GM21526 (cell line): Measurements from ENCODE around the gene PGS1.

Experiments
- ATAC-seq: cut with Tn5 transposase; IDR thresholded peaks from one replicate; pipeline ENCODE4 v1.9.1; 2021; ENCODE audit warnings: moderate library complexity; ENCODE audit not compliant: unreplicated experiment, low FRiP score

PGS1 gene

DNA sequence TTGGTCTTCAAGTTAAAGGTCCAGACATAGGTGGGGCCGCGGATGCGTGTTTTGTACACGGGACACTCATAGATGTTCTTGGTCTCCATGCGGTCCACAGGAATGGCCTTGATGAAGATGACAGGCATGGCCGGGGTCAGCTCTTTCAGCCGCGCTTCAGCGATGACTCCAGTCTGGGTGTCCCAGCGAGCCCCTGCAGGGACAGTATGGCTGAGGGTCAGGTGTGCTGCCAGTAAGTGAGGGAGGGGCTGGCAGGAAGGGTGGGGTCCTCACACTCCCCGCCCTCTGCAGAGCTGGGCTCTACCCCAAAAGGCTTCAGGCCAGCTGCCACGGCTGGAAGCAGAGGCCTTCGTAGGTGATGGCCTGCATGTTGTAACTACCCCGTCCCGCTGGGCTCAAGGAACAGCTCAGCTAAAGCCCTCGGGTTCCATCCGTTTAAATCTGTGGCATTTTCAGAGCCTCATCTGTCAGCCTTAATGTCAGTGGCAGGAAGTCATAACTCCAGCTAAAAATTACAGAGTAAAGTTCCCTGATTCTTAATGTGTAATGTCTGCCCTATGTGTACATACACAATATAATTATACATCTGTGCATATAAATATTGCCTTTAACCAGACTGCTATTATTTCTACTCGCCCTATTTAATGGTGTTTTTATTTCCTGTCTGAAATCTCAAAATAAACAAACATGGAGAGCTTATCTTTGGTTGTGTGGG lies 45.7 kb downstream of the PGS1 start:
- no peak for ATAC-seq

DNA sequence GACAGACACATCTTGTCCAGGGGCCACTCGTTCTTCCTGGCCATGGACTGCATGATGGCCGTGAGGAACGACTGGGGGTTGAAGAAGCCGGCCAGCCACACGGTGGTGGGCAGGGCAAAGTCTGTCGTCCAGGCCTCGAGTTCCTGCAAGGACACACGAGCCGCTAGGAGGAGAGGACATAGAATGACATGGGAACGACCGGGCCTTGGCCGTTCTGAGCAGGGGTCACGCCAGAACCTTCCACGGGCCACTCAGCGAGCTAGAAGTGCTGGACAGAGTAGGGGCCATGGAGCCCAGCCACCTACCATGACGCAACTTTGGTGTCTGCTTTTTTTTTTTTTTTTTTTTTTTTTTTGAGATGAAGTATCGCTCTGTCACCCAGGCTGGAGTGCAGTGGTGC lies 47.0 kb downstream of the PGS1 start:
- ATAC-seq: no peak

DNA sequence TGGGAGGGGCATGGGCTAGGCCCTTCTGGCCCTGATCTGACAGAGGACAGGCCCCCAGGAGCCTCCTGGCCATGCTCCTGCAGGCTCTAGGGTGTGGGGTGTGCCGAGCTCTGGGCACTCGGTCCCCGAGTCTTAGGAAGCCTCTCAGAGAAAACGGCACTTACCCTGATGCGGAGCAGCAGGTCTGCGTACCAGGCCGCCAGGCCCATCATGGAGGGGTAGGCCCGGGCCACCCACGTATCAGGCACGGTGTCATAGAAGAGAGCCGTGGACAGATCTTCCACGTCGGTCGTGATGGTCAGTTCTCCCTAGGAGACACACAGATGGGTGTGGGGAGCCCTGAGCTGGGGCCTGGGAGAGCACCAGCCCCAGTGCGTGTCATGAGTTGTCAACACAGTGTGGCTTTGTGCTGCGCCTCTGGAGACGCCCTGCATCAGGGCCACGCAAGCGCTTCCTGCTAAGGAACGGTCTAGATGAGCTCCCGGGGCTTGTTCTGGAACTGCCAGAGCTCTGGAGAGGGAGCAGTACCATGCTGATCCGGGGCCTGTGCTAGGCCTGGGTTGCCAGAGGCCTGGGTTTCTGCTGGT lies 47.9 kb downstream of the PGS1 start:
- no peak for ATAC-seq

DNA sequence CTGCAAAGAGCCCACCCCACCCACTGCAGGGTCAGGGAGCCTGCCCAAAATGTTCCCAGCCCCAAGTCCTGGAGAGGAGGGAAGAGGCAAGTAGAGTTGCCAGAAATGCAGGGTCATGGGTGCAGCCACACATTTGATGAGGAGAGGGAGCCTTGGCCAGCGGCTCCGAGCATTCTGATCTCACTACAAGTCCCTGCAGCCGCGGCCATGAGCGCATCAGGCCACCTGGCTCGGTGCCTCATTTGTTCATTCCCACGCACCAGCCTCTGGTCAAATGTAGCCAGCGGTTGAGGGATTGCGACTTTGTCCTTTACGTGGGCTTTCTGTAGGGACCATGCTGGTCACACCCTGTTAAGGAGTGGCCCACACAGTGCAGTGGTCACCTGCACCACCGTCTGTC lies 48.7 kb downstream of the PGS1 start:
- ATAC-seq: no peak

DNA sequence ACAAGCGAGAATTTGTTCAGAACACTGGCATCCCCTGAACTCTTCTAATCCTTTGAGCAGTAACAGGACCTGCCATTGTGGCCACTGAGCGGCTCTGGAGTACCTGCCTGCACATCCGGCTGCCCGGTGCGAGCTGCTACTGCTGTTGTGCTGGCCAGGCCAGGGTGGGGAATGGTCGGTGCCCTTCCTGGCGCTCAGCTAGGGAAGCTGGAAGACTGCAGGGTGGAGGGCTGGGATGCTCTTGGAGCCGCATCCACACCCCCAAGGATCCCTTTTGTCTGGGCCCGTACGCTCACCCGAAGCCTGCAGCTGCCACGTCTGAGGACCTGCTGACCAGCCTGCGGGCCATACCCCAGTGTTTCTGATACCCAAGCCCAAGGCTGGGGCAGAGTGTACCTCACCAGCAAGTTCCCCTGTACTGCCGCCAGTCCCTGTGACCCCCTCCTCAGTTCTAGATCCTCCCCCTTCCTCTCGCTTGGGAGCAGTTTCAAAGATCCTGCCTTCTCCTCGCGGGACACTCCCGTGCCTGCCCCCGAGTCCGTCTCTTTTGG lies 49.7 kb downstream of the PGS1 start:
- ATAC-seq: no peak

DNA sequence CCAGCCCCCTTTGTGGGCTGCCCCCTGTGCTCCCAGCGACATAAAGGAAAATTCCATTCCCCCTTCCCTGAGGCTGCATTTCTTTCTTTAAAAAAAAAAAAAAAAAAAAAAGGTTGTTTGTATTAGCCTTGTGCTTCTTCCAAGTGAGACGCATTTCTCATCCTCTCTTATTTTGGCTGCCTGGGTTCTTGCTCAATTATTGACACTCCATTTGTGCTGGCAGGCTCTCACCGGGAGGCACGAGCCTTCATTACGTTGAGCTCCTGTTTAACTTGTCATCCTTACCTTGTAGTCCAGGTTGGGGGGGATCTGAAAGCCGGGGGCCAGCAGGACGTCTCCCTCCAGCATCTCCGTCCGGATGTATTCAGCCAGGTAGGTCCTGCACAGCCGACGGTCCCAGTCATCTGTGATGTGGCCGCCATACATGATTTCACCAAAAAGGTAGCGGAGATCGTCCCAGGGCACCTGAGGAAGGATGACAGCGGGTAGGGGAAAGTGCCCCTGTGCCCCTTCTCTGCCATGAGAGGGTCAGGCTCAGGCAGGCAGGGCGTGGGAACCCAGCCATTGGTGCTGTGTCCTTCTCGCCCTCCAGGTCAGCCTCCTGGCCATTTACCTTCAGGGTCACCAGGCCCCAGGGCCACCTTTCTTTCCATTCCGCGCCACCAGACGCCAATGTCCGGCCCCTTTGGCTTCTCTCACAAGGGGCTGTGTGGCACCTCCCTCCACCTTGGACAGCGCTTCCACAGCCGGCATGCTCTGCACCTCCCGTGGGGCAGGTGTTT lies 50.6 kb downstream of the PGS1 start:
- no peak for ATAC-seq

DNA sequence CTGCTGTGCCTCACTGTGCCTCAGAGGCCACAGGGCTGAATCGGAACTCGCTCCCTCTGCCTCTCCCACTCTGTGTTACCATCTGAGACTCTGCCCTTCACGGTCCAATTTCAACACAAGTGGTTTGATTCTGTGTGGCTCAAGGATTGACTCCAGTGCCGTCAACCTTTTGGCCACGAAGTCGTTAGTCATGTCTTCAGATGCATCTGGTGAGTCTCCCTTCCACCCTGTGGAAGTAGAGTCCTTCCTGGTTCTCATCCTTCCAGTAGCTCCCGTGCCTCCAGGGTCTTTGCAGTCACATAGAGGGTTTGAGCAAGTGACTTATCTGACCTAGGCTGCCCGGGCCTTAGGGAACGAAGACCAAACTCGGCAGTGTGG lies 51.2 kb downstream of the PGS1 start:
- ATAC-seq: no peak

DNA sequence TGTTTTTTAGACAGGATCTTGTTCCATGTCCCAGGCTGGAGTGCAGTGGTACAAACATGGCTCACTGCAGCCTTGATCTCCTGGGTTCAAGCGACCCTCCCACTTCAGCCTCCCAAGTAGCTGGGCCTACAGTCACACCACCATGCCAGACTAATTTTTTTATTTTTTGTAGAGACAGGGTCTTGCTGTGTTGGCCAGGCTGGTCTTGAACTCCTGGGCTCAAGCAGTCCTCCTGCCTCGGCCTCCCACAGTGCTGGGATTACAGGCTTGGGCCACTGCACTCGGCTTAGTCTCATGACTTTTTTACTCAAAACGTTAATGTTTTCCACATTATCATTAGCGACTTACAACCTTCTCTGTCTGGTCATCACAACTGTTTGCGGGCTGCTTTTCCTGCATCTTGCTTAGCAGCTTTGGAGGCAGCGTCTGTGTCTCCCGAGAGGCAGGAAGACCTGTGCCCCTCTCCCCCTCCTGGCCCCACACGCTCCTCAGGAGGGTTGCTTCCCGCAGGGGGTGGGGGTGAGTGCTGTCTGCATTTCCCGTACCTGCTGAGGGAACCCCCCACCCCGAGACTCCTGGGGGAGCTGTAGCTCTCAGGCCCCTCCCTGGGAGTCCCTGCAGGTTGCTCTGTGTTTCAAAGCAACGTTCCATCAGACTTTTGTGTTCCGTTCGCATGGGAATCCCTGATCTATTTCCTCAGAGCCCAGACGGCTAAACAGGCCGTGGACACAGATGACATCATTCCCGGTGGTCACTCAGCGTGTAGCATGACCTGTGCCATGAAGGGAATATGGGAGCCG lies 52.6 kb downstream of the PGS1 start:
- no peak for ATAC-seq

DNA sequence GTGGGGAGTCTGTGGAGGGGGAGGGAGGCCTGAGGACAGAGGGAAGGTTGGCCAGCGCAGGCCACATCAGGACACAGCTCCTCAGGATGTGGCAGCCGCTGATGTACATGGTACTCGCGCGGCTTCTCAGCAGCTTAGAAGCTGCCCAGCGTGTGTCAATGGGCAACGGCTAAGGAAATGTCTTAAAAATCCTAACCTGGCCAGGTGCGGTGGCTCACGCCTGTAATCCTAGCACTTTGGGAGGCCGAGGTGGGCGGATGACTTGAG lies 53.2 kb downstream of the PGS1 start:
- no peak for ATAC-seq

DNA sequence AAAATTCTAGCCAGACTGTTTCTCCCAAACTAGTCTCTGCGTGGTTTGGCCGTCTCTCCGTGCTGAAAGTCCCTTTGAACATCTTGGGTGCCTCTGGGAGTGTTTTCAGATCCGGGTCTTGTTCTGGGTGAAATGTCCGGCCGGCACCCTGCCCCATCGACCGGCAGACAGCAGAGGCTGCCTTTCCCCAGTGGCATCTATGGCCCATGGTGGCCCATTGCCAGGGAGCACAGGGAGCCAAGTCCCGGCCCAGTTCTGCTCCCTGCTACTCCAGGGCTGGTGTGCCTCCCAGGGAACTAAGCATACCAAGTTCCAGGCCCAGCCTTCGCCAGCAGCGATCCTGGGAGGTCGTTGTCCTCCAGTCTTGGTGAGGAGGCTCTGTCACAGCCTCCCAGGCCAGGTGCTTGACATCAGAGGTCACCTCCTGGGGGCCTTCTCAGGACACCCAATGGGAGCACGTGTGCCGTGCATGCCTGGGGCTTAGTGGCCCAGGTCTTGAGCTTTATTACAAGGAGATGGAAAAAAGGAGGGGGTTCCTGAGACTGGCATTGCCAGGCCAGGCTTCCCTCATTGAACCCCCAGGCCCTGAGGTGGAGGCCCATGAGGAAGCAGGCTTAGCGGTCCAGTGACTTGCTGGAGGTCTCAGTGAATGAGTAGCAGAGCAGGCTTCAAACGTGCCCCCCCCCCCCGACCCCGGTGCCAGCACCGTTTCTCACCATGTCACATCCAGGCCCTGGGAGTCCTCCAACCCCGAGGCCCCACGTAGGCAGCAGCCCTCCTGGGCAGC lies 54.0 kb downstream of the PGS1 start:
- no peak for ATAC-seq

DNA sequence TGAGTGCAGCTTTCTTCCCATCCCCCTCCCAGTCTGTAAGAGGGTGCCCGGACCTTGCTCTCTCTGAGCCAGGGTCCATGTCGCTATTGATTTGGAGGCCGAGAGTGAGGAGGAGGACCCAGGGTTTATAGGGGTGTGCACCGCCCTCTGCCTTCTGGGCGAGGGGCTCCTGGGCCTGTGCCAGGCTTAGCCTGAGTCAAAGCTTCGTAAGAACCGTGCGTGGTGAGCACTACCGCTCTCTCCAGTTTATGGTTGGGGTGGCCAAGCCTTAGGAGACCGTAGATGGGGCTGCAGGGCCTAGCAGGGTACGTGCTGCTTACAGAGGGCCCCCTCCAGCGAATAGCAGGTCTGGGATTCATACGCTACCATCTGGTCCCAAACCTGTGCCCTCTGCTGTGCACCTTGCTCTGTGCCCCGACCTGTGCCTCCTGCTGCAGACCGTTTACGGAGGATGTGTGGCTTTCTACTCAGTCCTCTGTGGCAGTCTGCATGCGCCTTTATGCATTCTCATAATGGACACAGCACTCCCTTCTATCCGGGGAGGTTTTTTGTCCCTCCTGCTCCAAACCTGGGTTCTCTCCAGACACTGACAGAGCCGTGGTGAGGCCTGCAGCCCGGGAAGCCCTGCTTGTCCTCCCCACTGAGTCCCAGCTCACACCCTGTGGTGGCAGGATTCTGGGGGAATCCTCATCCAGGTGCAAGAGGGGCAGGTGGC lies 54.7 kb downstream of the PGS1 start:
- no peak for ATAC-seq

DNA sequence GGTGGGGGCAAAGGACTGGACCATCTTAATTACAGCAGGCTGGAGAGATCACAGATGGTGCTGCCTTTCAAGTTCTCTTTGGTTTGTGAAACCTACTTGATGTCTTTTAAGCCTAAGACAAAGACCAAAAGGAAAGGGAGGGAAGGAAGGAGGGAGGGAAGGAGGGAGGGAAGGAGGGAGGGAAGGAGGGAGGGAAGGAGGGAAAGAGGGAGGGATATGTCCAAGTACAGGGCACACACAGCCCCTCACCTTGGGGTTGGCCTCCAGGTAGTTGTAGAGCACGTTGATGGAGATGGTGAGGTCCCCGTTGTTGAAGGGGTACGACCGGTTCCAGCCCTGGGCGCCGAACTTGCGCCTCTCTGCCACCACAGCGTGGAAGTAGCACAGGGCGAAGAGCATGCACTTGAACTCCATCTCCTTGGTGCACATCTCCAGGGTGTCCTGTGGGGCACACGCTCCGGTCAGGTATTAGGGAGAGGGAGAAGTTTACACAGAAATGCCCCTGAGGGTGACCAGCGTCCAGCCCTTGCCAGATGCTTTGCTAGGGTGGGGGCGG lies 55.4 kb downstream of the PGS1 start:
- no peak for ATAC-seq

DNA sequence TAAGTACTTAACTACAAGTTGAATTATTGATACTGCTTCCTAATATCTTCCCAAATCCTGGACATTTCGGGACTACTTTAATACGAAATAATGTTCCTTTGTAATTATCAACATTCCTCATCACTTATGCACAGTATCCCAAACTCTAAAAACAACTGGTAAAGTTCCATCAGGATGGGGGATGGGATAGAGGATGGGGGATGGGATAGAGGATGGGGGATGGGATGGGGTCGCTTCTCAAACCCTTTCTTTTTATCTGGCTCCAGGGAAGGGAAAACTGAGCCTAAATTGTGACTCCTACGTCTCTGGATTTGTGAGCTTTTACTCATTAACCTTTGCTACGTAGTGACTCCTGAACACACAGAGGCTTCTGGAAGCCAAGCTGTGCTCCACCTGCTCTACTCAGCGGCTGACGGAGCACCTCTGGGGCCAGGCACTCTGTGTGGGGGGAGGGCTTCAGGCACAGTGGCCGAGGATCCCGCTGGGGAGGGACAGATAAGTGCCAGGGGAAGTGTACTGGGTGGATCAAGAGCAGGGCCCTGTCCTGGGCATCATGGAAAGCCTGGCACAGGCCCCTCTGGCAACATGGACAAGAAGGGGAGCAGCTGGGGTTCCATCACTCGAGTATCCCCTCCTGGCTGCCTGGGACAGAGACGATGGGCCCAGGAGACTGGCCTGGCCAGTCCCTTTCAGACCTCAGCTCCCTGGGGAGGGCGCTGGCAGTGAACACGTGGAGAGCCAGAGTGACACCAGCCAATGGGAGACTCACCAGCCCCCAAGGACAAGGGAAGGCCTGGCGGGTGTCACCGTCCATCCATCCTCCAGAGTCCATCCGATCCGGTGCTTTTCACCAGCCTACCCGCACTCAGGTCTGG lies 56.2 kb downstream of the PGS1 start:
- no peak for ATAC-seq

DNA sequence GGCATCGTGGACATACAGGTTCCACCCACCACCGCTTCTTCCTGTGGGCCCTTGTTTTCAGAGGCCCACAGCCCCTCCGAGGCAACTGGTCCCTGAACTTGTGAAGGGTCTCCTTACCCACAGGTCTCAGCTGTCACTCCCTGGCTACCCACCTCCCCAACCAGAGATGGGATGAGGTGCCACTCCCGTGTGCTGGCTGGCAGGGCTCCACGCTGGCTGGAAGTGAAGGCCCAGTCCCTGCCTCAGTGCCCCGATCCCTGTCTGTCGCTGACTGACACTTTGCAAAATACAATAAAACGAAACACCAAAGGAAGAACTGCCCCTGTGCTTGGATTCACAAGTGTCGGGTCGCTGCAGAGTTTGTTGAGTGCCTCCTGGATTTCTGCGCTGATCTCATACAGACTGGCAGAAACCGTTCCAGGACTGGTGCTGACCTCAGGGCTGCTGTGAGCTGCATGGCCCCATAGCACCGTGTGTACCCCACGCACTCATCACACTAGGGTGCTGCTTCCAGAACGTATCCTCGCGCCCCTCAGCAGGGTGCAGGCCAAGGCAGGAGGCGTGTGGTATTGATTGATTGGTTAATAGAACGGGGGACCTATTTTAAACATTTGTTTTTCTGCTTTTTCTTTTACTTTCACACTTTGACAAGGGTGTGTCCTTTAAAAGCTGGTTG lies 57.0 kb downstream of the PGS1 start:
- ATAC-seq: no peak

DNA sequence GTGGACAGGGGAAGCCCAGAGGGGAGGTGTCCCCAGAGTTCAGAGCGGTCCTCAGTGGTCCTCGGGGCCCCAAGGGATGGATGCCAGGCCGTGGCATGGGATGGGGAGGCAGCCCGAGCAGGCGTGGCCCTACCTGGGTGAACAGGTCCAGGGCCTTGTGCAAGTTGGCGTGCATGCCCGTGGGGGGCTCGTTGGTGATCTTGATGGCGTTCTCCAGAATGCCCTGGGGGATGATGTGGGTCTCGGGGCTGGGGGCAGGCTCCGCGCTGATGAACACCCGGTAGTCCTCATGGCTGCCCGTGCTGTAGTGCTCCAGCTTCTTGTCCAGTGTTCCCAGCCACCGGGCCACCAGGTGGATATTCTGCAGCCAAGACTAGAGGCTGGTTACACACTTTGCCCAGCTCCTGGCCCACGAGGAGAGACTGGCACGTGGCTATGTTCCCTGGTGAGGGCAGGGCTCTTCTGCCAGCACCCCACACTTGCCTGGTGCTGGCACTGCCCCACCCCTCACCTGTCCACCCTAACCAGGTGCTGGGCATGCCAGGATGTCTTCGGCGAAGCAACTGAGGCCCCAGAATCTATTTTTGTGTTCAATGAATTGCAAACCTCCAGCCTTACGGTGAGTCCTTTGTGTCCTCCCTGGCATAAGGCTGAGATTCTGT lies 59.2 kb downstream of the PGS1 start:
- ATAC-seq: no peak

DNA sequence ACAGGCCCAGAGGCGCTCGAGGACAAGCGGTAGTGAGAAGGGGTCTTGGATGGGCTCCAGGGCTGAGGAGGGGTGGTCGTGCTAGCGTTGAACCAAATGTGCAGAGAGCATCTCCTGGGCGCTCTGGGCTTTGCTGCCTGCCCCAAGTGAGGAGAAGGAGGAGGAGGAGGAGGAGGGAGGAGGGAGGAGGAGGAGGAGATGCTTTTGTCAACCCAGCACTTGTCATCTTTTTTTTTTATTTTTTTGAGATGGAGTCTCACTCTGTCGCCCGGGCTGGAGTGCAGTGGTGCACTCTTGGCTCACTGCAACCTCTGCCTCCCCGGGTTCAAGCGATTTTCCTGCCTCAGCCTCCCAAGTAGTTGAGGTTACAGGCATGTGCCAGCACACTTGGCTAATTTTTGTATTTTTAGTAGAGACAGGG lies 59.8 kb downstream of the PGS1 start:
- no peak for ATAC-seq

DNA sequence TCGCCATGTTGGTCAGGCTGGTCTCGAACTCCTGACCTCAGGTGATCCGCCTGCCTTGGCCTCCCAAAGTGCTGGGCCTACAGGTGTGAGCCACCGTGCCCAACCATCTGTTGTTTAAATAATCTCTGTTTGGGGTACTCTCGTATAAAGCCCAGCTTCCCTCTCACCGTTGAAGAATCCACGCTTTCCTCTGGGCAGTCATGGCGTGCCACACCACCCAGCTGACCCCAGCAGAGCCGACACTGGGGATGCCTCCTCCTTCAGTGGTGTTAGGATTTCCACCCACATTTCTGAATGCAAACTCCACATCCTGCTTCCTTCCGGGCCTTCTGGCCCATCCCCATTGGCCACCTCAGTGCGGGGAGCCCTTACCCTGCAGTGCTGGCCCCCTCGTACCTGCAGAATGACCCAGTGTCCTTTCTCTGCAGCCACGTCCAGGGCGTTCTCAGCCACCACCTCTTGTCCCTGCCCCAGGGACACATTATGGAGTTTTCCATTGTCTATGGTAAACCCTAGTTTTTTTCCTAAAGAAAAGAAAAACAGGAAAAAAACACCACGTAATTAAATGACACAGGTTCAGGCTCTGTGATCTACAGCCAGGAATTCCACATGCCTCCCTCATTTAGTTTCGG lies 60.4 kb downstream of the PGS1 start:
- ATAC-seq: no peak
